ENCODE results near the gene VARS1. TPM values are rescaled to one million over a fixed set of nuclear protein-coding genes. Genes with fewer than 3 reads are reported as not detected.
"Not testable (repeated sequence)": the region's sequence is repeated elsewhere in the genome, so short reads cannot be mapped to it uniquely, and the experiment has no call there.

The VARS1 gene
- 35.0 TPM for total RNA-seq
- long read RNA-seq, full-length matches to known transcripts: 12 of 73 reads
- long read RNA-seq, partial matches to known transcripts: 46 of 73 reads
- long read RNA-seq, other reads (novel, unspliced or antisense): 15 of 73 reads

DNA sequence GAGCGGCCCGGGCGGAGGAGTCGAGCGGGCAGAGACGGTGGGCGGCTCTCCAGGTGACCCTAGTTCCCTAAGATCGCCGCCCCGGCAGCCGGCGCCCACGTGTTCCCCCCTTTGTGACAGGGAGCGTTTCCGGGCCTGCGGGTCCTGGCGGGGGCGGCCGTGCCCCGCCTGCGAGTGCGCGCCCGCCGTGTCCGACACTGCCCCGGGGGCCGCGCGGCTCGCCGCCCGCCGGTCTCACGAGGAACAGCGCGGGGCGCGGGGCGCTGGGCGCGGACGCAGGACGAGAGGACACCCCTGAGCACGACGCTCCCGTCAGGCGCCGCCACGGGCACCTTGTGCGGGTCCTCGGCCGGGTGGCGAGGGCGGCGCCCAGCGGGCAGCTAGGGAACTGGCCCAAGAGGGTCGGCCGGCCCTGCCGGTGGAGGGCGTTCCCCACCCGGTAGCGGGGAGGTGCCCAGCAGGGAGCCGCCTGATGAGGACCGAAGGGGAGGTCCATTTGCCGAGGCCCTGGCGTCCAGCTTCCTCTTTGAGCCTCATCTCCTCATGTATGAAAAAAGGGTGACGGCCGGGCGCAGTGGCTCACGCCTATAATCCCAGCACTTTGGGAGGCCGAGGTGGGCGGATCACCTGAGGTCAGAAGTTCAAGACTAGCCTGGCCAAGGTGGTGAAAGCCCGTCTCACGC lies at the start of gene VARS1:
TSS of gene VARS1 (minus strand) at position 137 of the 683 bp plus-strand sequence. CDS start 535 bp downstream, outside the sequence.
- intact Hi-C loops (cut with DNase I): loop anchor here (5.0 kb wide), 1 partner anchor 58 kb away; the partner anchor contains the start of gene CLIC1
- DNase-seq (ENCODE audit: low spot score): peak; percentile 98

DNA sequence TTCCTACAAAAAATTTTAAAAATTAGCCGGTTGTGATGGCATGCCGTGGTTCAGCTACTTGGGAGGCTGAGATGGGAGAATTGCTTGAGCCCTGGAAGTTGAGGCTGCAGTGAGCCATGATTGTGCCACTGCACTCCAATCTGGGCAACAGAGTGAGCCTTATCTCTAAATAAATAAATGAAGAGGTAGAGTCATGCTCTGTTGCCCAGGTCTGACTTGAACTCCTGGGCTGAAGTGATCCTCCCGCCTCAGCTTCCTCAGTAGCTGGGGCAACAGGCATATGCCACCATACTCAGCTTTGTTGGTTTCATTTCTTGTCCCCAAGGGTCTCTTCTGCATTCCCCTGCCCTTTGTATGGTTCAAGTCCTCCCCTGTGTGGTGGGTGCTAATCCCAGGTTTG lies 49.0 kb upstream of the VARS1 start:
- intact Hi-C loops (cut with DNase I): no loop called here
- no peak for DNase-seq (ENCODE audit: low spot score)

DNA sequence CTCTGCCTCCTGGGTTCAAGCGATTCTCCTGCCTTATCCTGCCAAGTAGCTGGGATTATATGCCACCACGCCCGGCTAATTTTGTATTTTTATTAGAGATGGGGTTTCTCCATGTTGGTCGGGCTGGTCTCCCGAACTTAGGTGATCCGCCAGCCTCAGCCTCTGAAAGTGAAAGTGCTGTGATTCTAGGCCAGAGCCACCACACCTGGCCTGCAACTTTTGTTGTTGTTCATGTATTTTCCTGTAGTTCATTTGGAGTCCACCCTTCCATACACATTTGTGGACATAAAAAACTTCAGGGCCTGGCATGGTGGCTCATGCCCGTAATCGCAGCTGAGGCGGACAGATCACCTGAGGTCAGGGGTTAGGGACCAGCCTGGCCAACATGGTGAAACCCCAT lies 46.5 kb upstream of the VARS1 start:
- intact Hi-C loops (cut with DNase I): no loop called here
- no peak for DNase-seq (ENCODE audit: low spot score)

DNA sequence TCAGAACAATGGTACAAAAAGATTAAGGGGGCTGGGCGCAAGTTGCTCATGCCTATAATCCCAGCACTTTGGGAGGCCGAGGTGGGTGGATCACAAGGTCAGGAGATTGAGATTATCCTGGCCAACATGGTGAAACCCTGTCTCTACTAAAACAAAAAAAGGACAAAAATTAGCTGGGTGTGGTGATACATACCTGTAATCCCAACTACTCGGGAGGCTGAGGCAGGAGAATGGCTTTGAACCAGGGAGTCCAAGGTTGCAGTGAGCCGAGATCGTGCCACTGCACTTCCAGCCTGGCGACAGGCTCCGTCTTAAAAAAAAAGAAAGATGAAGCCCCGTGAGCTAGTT lies 44.2 kb upstream of the VARS1 start:
- not testable (repeated sequence) for DNase-seq (ENCODE audit: low spot score)
- intact Hi-C loops (cut with DNase I): loop anchor here (10.0 kb wide), 1 partner anchor 295 kb away; the partner anchor contains the start of genes ATP6V1G2, DDX39B and NFKBIL1

DNA sequence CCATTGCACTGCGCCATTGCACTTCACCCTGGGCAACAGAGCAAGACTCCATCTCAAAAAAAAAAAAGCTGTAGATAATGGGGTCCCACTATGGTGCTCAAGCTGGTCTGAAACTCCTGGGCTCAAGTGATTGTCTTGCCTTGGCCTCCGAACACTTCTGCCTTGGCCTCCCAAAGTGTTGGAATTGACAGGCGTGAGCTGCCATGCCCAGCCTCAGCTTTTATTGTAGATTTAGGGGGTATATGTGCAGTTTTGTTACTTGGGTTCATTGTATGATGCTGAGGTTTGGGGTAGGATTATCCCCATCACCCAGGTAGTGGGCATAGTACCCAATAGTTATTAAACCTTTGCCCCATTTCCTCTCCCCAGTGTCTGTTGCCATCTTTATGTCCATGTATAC lies 43.4 kb upstream of the VARS1 start:
- intact Hi-C loops (cut with DNase I): loop anchor here (10.0 kb wide), 1 partner anchor 294 kb away; the partner anchor contains the start of genes ATP6V1G2, DDX39B and NFKBIL1
- no peak for DNase-seq (ENCODE audit: low spot score)

DNA sequence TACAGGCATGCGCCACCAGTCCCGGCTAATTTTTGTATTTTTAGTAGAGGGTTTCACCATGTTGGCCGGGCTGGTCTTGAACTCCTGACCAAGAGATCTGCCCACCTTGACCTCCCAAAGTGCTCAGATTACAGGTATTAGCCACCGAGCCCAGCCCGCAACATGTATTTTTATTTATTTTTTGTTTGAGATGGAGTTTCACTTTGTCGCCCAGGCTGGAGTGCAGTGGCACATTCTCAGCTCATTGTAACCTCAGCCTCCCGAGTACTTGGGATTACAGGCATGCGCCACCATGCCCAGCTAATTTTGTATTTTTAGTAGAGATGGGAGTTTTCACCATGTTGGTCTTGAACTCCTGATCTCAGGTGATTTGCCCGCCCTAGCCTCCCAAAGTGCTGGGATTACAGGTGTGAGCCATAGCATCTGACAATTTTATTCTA lies 42.6 kb upstream of the VARS1 start:
- not testable (repeated sequence) for DNase-seq (ENCODE audit: low spot score)
- intact Hi-C loops (cut with DNase I): loop anchor here (10.0 kb wide), 1 partner anchor 293 kb away; the partner anchor contains the start of genes ATP6V1G2, DDX39B and NFKBIL1

DNA sequence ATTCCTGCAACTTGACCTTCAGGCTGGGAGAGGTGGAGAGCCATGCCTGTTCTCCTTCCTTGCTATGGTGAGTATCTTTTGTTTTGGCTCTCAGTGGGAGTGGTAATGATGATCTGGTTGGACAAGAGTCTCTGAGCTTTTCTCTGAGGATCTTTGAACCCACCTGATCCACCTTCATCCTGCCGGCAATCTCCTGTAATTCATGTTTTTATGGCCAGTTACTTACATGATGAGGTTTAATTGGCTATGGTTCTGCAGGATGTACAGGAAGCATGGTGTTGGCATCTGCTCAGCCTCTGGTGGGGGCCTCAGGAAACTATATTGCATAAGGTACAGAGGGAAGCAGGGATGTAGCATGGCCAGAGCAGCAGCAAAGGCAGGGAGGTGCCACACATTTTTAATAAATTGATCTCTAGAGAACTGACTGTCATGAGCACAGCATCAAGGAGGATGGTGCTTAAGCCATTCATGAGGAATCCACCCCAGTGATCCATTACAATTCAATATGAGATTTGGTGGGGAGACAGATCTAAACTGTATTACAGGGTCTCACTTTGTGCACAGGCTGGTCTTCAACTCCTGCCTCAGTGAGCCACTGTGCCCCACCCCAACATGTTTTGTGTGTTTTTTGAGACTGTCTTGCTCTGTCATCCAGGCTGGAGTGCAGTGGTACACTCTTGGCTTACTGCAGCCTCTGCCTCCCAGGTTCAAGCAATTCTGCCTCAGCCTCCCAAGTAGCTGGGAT lies 42.0 kb upstream of the VARS1 start:
- no peak for DNase-seq (ENCODE audit: low spot score)
- intact Hi-C loops (cut with DNase I): loop anchor here (10.0 kb wide), 1 partner anchor 293 kb away; the partner anchor contains the start of genes ATP6V1G2, DDX39B and NFKBIL1

DNA sequence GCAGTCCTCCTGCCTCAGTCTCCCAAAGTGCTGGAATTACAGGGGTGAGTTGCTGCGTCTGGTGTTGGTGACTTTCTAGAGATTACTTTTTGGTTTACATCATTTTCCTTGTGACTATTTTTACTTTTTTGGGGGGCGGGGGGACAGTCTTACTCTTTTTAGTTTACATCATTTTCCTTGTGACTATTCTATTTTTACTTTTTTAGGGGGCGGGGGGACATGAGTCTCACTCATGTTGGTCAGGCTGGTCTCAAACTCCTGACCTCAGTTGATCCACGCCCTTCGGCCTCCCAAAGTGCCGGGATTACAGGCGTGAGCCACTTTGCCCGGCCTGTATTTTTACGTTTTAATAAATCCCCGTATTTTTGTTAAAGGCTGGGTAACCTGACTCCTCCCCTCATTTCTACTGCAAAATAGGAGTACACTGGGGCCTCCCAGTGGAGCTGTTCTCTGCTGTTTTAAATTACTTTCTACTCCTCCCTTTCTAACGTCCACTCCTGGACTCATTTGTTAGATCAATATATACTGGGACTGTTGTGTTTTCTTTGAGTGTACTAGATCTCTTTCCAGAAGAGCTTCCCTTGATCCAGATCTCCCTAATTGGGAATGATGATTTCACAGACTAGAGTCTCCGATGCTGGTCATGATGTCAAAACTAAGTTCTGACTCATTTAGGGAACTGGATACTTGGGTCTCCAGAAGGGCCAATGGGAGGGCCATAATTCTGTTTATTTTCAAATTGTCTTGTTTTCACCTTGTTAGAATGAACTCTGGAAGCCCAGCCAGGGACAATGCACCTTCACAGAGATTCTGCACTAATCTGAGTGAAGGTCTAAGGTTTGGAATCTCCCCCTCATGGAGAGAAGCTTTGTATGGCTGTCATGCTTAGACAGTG lies 41.2 kb upstream of the VARS1 start:
- intact Hi-C loops (cut with DNase I): loop anchor here (10.0 kb wide), 1 partner anchor 292 kb away; the partner anchor contains the start of genes ATP6V1G2, DDX39B and NFKBIL1
- no peak for DNase-seq (ENCODE audit: low spot score)

DNA sequence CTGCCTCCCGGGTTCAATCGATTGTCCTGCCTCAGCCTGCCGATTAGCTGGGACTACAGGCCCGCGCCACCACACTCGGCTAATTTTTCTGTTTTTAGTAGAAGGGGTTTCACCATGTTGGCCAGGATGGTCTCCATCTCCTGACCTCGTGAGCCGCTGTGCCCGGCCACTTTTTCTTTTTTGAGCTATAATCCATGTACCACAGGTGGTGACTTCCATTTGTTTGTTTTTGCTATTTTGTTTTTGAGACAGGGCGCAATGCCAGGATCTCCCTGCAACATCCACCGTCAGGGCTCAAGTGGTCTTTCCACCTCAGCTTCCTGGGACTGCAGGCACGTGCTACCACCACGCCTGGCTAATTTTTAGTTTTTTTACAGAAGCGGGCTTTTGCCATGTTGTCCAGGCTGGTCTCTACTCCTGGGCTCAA lies 40.5 kb upstream of the VARS1 start:
- intact Hi-C loops (cut with DNase I): loop anchor here (10.0 kb wide), 1 partner anchor 291 kb away; the partner anchor contains the start of genes ATP6V1G2, DDX39B and NFKBIL1
- DNase-seq (ENCODE audit: low spot score): no peak

DNA sequence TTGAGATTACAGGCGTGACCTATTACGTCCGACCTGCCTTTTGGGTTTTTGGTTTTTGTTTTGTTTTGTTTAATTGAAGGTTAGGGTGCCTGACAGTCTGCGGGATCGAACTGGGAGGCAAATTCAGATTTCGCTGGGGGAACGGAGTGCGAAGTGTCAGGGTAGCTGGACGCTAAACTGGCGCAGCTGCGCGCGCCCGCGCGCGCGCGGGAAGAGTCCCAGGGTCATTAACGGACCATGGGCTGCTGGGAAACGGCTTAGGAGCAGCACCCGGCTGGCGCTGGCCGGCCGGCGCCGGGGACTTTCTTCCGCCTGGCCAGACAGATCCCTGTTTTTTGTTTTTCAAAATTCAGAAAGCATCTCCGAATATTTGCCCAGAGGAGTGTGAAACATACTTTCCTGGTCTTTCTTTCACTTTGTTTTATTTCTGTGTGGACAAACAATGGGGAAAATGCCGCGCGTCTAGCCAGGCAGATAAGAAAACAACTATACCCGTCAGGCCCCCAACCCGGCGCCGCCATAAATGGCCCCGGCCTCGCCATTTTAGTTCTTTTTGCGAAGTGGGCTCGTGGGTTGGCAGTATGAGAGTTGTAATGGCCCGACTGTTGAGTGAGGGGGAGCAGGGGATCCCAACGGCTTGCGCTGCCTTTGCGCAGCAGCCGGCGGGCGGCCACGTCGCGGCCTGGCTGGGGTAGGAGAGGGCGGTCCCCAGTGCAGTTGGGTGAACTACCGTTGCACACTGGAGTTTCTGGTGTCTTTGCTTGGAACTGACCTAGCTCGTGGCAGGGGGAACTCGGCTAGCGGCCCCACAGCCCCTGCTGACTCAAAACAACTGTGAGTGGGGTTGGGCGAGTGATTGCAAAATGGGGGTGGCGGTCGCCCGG lies 39.1 kb upstream of the VARS1 start:
- intact Hi-C loops (cut with DNase I): loop anchor here (2.0 to 10.0 kb wide), 3 partner anchors 28 to 290 kb away; partner anchors contain the start of genes ATP6V1G2, DDAH2, DDX39B and NEU1

DNA sequence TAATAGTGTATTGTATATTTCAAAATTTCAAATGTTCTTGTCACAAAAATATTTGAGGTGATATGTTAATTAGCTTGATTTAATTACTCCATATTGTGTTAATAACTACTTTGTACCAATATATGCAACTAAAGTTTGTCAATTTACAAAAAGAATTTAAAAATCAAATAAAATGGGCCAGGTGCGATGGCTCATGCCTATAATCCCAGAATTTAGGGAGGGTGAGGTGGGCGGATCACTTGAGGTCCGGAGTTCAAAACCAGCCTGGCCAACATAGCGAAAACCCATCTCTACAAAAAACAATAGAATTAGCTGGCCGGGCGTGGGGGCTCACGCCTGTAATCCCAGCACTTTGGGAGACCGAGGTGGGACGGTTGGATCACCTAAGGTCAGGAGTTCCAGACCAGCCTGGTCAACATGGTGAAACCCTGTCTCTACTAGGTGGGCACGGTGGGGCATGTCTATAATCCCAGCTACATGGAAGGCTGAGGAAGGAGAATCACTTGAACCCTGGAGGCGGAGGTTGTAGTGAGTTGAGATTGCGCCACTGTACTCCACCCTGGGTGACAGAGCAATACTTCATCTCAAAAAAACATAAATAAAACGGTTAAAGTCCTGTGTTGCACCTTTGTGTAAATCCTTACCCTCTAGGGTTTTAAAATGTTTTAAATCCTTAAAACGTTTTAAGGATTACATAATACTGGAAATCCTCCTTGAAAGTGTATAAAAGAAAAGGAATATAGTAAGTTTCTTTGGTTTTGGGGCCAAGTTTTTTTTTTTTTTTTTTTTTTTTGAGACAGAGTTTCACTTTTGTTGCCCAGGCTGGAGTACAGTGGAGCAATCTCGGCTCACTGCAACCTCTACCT lies 36.0 kb upstream of the VARS1 start:
- no peak for DNase-seq (ENCODE audit: low spot score)
- intact Hi-C loops (cut with DNase I): loop anchor here (2.0 to 10.0 kb wide), 3 partner anchors 59 to 287 kb away; partner anchors contain the start of genes ATP6V1G2, DDX39B, LY6G5C and NFKBIL1

More for the DNA sequence above, 39.1 kb upstream of the VARS1 start:
- DNase-seq (ENCODE audit: low spot score): peak; percentile 93

DNA sequence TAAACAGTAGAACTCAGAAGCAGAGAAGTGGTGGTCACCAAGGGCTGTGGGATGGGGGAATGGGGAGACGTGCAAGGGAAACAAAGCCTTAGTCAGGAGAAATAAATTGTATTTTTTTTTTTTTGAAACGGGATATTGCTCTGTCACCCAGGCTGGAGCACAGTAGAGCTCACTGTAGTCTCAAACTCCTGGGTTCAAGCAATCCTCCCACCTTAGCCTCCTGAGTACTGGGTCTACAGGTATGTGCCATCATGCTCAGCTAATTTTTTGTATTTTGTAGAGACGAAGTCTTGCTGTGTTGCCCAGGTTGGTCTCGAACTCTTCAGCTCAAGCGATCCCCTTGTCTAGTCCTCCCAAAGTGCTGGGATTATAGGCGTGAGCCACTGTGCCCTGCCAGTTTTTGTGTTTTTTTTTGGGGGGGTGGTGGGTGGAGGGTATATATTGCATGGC lies 35.4 kb upstream of the VARS1 start:
- intact Hi-C loops (cut with DNase I): loop anchor here (2.0 to 10.0 kb wide), 3 partner anchors 58 to 286 kb away; partner anchors contain the start of genes ATP6V1G2, DDX39B, LY6G5C and NFKBIL1
- no peak for DNase-seq (ENCODE audit: low spot score)

DNA sequence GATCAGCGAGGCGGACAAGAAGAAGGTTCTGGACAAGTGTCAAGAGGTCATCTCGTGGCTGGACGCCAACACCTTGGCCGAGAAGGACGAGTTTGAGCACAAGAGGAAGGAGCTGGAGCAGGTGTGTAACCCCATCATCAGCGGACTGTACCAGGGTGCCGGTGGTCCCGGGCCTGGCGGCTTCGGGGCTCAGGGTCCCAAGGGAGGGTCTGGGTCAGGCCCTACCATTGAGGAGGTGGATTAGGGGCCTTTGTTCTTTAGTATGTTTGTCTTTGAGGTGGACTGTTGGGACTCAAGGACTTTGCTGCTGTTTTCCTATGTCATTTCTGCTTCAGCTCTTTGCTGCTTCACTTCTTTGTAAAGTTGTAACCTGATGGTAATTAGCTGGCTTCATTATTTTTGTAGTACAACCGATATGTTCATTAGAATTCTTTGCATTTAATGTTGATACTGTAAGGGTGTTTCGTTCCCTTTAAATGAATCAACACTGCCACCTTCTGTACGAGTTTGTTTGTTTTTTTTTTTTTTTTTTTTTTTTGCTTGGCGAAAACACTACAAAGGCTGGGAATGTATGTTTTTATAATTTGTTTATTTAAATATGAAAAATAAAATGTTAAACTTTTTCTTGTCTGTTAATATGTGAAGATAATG lies 34.2 kb upstream of the VARS1 start:
- no peak for DNase-seq (ENCODE audit: low spot score)
- intact Hi-C loops (cut with DNase I): loop anchor here (2.0 to 10.0 kb wide), 3 partner anchors 57 to 285 kb away; partner anchors contain the start of genes ATP6V1G2, DDX39B, LY6G5C and NFKBIL1

DNA sequence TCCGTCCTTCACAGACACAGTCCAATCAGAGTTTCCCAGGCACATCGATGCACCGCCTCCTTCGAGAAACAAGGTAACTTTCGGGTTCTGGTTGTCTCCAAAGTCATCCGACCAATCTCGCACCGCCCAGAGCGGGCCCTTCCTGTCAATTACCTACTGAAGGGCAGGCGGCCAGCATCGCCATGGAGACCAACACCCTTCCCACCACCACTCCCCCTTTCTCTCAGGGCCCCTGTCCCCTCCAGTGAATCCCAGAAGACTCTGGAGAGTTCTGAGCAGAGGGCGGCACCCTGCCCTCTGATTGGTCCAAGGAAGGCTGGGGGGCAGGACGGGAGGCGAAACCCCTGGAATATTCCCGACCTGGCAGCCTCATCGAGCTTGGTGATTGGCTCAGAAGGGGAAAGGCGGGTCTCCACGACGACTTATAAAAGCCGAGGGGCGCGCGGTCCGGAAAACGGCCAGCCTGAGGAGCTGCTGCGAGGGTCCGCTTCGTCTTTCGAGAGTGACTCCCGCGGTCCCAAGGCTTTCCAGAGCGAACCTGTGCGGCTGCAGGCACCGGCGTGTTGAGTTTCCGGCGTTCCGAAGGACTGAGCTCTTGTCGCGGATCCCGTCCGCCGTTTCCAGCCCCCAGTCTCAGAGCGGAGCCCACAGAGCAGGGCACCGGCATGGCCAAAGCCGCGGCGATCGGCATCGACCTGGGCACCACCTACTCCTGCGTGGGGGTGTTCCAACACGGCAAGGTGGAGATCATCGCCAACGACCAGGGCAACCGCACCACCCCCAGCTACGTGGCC lies 31.9 kb upstream of the VARS1 start, which contains the start of gene HSPA1B:
TSS of gene HSPA1B (plus strand) at position 453 of the 794 bp plus-strand sequence. CDS start at position 666, 213 bp downstream.
- intact Hi-C loops (cut with DNase I): no loop called here
- DNase-seq (ENCODE audit: low spot score): peak; percentile 99

DNA sequence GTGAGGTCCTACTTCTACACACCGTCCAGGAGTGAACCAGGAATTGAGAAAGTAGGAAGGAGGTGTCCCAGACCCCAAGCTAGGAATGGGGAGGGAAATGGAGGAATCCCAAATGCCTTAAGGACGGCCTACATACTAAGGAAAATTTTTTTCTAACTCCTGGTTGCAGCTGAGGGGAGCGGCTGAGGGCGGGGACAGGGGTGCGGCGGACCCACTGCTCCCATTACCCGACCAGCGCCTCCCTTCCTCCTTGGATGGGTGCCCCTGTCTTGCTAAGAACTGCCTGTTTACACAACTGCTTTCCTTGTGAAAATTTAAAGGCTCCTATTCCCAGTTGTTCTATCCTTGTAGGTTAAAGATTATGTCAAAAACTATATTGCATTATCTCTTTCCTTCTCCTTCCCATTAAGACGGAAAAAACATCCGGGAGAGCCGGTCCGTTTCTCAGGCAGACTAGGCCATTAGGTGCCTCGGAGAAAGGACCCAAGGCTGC lies 31.3 kb upstream of the VARS1 start:
- peak; percentile 90 for DNase-seq (ENCODE audit: low spot score)
- intact Hi-C loops (cut with DNase I): no loop called here

Data from cardiac septum (tissue), 1 donor.